GM23338 (cell line): ENCODE data around the gene FARP1.

ENCODE experiments used
- CREB1 ChIP-seq: fragments of 250-450 bp; sonication (Bioruptor Pico); IDR thresholded peaks from 2 replicates; pipeline ENCODE4 v1.5.0; 2020; ENCODE audit warnings: low read depth, mild to moderate bottlenecking, moderate library complexity
- CTCF ChIP-seq, 2 experiments: fragments of 200-600 bp in 1 of 2; sonication (generic) in 1 of 2; conservative IDR thresholded peaks; 2 replicates each; pipeline versions ENCODE4 v1.5.1 to v1.6.1; 2016 to 2017; ENCODE audit warnings: antibody characterized with exemption in 2 of 2, low read depth in 2 of 2, mild to moderate bottlenecking in 2 of 2, moderate library complexity in 1 of 2
- EZH2 ChIP-seq: fragments of 200-600 bp; sonication (generic); IDR thresholded peaks from one replicate; pipeline ENCODE4 v1.8.0; 2017; ENCODE audit warnings: antibody characterized with exemption, mild to moderate bottlenecking, low read depth; ENCODE audit not compliant: unreplicated experiment
- EZH2phosphoT487 ChIP-seq: fragments of 200-600 bp; sonication (generic); IDR thresholded peaks from one replicate; pipeline ENCODE4 v1.8.1; 2018; ENCODE audit warnings: antibody characterized with exemption; ENCODE audit not compliant: unreplicated experiment
- JUNB ChIP-seq: IDR thresholded peaks from one replicate; pipeline ENCODE4 v1.6.1; 2016; ENCODE audit warnings: antibody characterized with exemption; ENCODE audit not compliant: unreplicated experiment
- POLR2AphosphoS5 ChIP-seq: IDR thresholded peaks from 2 replicates; pipeline ENCODE4 v1.6.1; 2016; ENCODE audit warnings: antibody characterized with exemption, low read depth
- REST ChIP-seq: IDR thresholded peaks from one replicate; pipeline ENCODE4 v1.6.1; 2018; ENCODE audit warnings: antibody characterized with exemption; ENCODE audit not compliant: unreplicated experiment

GRCh38 chr13:98171900-98172589 lies 29.2 kb downstream of the FARP1 start:
- no peak for TF ChIP-seq EZH2
- no peak for TF ChIP-seq CTCF (conservative IDR thresholded peaks at IDR 0.05; ENCODE audit: low read depth in 2 of 2)
- no peak for TF ChIP-seq POLR2AphosphoS5
- no peak for TF ChIP-seq EZH2phosphoT487
- no peak for TF ChIP-seq CREB1 (CRISPR knock-in tag)
- no peak for TF ChIP-seq JUNB
- no peak for TF ChIP-seq REST
